Measurements from ENCODE around the gene VWCE. TPM values are rescaled to one million over a fixed set of nuclear protein-coding genes. Genes with fewer than 3 reads are reported as not detected.

The VWCE gene
- total RNA-seq, result 2.4 TPM

GRCh38 chr11:61294717-61295595, at the start of gene VWCE:
Gene VWCE (minus strand): TSS chr11:61295316. CDS start chr11:61295037, 279 bp downstream.

GRCh38 chr11:61332797-61333549, 37.9 kb upstream of the VWCE start, which contains the start of the genes DDB1 and TKFC:
Gene DDB1 (minus strand): TSS chr11:61333105. CDS start chr11:61332968, 137 bp downstream.
Gene TKFC (plus strand): TSS chr11:61333228. CDS start chr11:61334729, 1,501 bp downstream.

DNA sequence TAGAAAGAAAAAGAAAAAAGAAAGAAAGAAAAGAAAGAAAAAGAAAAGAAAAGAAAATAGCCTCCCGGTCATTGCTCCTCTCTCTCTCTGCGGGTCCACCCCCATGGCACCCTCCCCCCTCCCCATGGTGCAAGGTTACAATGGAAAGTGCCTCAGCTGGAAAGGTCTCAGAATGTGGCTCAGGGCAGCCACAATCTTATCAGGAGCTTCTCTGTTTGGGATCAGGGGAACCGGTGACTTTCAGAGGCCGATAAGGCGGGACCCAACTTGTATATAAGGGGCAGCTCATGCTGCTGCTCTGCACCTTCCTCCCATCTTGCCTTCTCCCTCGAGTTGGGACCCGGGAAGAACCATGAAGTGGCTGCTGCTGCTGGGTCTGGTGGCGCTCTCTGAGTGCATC, 54.2 kb downstream of the VWCE start, which contains the start of gene PGA5:
TSS of gene PGA5 (plus strand) at position 301 of the 400 bp plus-strand sequence. CDS start at position 353, 52 bp downstream.

GRCh38 chr11:61222047-61222446, 73.1 kb downstream of the VWCE start, which contains the start of gene PGA4:
Gene PGA4 (plus strand): TSS chr11:61222347. CDS start chr11:61222401, 54 bp downstream.

Other genes with a start within 250 kb of the VWCE start
- gene CD5, start 192.8 kb downstream of the VWCE start, total RNA-seq, result 0.12 TPM
- gene VPS37C, start 133.9 kb downstream of the VWCE start, total RNA-seq, result 13.3 TPM
- gene PGA3, start 91.8 kb downstream of the VWCE start, total RNA-seq, result 0.23 TPM
- 5.0 TPM for gene PGA4, start 73.0 kb downstream of the VWCE start, total RNA-seq
- gene PGA5, start 54.1 kb downstream of the VWCE start, total RNA-seq, result not detected
- 230 TPM for gene DDB1, start 37.8 kb upstream of the VWCE start, total RNA-seq
- gene TKFC, start 37.9 kb upstream of the VWCE start, total RNA-seq, result 38.4 TPM
- gene CYB561A3, start 66.6 kb upstream of the VWCE start, total RNA-seq, result 25.2 TPM
- 29.3 TPM for gene TMEM138, start 67.1 kb upstream of the VWCE start, total RNA-seq
- gene TMEM216, start 97.3 kb upstream of the VWCE start, total RNA-seq, result 18.4 TPM
- 48.2 TPM for gene CPSF7, start 134.7 kb upstream of the VWCE start, total RNA-seq
- 26.8 TPM for gene SDHAF2, start 134.8 kb upstream of the VWCE start, total RNA-seq
- gene LRRC10B, start 213.4 kb upstream of the VWCE start, total RNA-seq, result 3.4 TPM

Data from metanephros (tissue), 1 donor.